ENCODE data around the gene HOXD3.

The HOXD3 gene

GRCh38 chr2:176156807-176157498 lies at the start of gene HOXD3:
HOXD3 (plus strand) TSS chr2:176157307; CDS start chr2:176169115, 11,808 bp downstream.
- no peak for DNase-seq (ENCODE audit: low read depth in 4 of 4, low spot score in 1 of 4)

- no peak for DNase-seq (ENCODE audit: low read depth in 4 of 4, low spot score in 1 of 4)
Measured at GRCh38 chr2:176107731-176108181, 49.4 kb upstream of the HOXD3 start.

GRCh38 chr2:176109192-176109901 lies 47.8 kb upstream of the HOXD3 start:
- no peak for DNase-seq (ENCODE audit: low read depth in 4 of 4, low spot score in 1 of 4)

- no peak for DNase-seq (ENCODE audit: low read depth in 4 of 4, low spot score in 1 of 4)
Measured at GRCh38 chr2:176109946-176110345, 47.2 kb upstream of the HOXD3 start.

- DNase-seq (ENCODE audit: low read depth in 4 of 4, low spot score in 1 of 4): no peak
Measured at GRCh38 chr2:176110415-176111308, 46.4 kb upstream of the HOXD3 start.

GRCh38 chr2:176111309-176111663 lies 45.8 kb upstream of the HOXD3 start:
- no peak for DNase-seq (ENCODE audit: low read depth in 4 of 4, low spot score in 1 of 4)

GRCh38 chr2:176111846-176112374 lies 45.2 kb upstream of the HOXD3 start:
- no peak for DNase-seq (ENCODE audit: low read depth in 4 of 4, low spot score in 1 of 4)

GRCh38 chr2:176112375-176113302 lies 44.5 kb upstream of the HOXD3 start:
- no peak for DNase-seq (ENCODE audit: low read depth in 4 of 4, low spot score in 1 of 4)

GRCh38 chr2:176114120-176114929 lies 42.8 kb upstream of the HOXD3 start:
- no peak for DNase-seq (ENCODE audit: low read depth in 4 of 4, low spot score in 1 of 4)

- DNase-seq (ENCODE audit: low read depth in 4 of 4, low spot score in 1 of 4): no peak
Measured at GRCh38 chr2:176114930-176115625, 42.0 kb upstream of the HOXD3 start.

- no peak for DNase-seq (ENCODE audit: low read depth in 4 of 4, low spot score in 1 of 4)
Measured at GRCh38 chr2:176115883-176116813, 41.0 kb upstream of the HOXD3 start, which contains the start of gene HOXD10. HOXD10 (plus strand) TSS chr2:176116778; CDS start chr2:176116834, 56 bp downstream.

GRCh38 chr2:176117162-176117822 lies 39.8 kb upstream of the HOXD3 start:
- DNase-seq (ENCODE audit: low read depth in 4 of 4, low spot score in 1 of 4): no peak

GRCh38 chr2:176117823-176118371 lies 39.2 kb upstream of the HOXD3 start:
- DNase-seq (ENCODE audit: low read depth in 4 of 4, low spot score in 1 of 4): no peak

GRCh38 chr2:176118601-176119339 lies 38.3 kb upstream of the HOXD3 start:
- no peak for DNase-seq (ENCODE audit: low read depth in 4 of 4, low spot score in 1 of 4)

- DNase-seq (ENCODE audit: low read depth in 4 of 4, low spot score in 1 of 4): no peak
Measured at GRCh38 chr2:176120364-176121189, 36.5 kb upstream of the HOXD3 start.
